Muscle of leg (tissue), 11 donors: Measurements from ENCODE around the gene ZC3H12C. TPM values are rescaled to one million over a fixed set of nuclear protein-coding genes. Genes with fewer than 3 reads are reported as not detected.
"Not testable (repeated sequence)": the region's sequence is repeated elsewhere in the genome, so short reads cannot be mapped to it uniquely, and the experiment has no call there.

Experiments
- DNase-seq: peaks from one replicate; pipeline ENCODE4 v3.0.0; 2013
- H3K27ac ChIP-seq: one replicate; pipeline ENCODE4 v1.5.1; 2013; ENCODE audit warnings: mild to moderate bottlenecking, low read length, control low read depth
- H3K27me3 ChIP-seq: one replicate; pipeline ENCODE4 v1.6.1; 2013; ENCODE audit warnings: low read length; ENCODE audit not compliant: control insufficient read depth, insufficient read depth
- H3K36me3 ChIP-seq: one replicate; pipeline ENCODE4 v1.6.1; 2013; ENCODE audit warnings: low read length; ENCODE audit not compliant: control insufficient read depth, insufficient read depth
- H3K4me1 ChIP-seq: one replicate; pipeline ENCODE4 v1.6.1; 2013; ENCODE audit warnings: low read length; ENCODE audit not compliant: control insufficient read depth, insufficient read depth
- H3K4me3 ChIP-seq: one replicate; pipeline ENCODE4 v1.5.1; 2013; ENCODE audit warnings: low read length, control low read depth
- H3K9me3 ChIP-seq: replicated peaks from 2 replicates; pipeline ENCODE4 v1.6.1; 2013; ENCODE audit warnings: low read depth, low read length; ENCODE audit not compliant: control insufficient read depth
- WGBS: methylation state at CpG from one replicate; pipeline ENCODE4 v1.1.5; 2013; ENCODE audit warnings: missing lambda C conversion rate; ENCODE audit not compliant: insufficient coverage; 5-methylcytosine and 5-hydroxymethylcytosine counted together
- polyA plus RNA-seq, 8 donors: library from polyadenylated mRNA; unstranded; fragments of 120-200 nt; gene quantifications; one replicate each; pipeline versions ENCODE4 v1.2.1 to v1.2.3, GENCODE V29; 2013; ENCODE audit warnings: inconsistent platforms in 1 of 8, low replicate concordance in 1 of 8; ENCODE audit not compliant: insufficient read length in 8 of 8, insufficient read depth in 1 of 8
- total RNA-seq: library from RNA; stranded (reverse); fragments of 120-200 nt; gene quantifications from one replicate; pipeline ENCODE4 v1.2.4, GENCODE V29; 2013

The ZC3H12C gene
- total and polyA plus RNA-seq, 9 donors, result 4.8 to 13.0 (median 8.0) TPM

GRCh38 chr11:110192604-110193282, 99.6 kb downstream of the ZC3H12C start:
- not testable (repeated sequence) for H3K36me3 ChIP-seq, H3K4me1 ChIP-seq, H3K27ac ChIP-seq, H3K9me3 ChIP-seq, DNase-seq, H3K4me3 ChIP-seq, H3K27me3 ChIP-seq
- WGBS, result no CpG with 5 or more reads among the region's 4 CpGs

DNA sequence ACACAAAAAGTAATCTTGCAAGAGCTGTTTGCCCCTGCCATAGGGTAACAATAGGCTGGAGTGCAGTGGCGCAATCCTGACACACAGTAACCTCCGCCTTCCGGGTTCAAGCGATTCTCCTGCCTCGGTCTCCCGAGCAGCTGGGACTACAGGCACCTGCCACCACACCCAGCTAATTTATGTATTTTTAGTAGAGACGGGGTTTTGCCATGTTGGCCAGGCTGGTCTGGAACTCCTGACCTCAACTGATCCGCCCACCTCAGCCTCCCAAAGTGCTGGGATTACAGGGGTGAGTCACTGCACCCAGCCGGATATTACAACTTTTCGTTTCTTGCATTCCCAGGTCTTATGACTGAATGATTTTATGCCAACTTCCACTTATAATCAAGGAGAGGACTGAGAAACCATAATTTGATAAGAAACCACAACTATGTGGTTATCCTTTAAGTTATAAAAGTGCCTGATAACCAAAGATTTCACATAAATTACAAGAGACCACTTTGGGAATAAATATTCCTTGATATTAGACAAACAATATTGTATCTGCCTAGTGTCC, 101.1 kb downstream of the ZC3H12C start:
- no CpG with 5 or more reads among the region's 10 CpGs for WGBS
- DNase-seq, H3K9me3 ChIP-seq, H3K27me3 ChIP-seq, H3K4me1 ChIP-seq, H3K4me3 ChIP-seq, H3K27ac ChIP-seq, H3K36me3 ChIP-seq: not testable (repeated sequence)

- no peaks in the 10 kb centered on the region for H3K36me3 ChIP-seq
- no peaks in the 10 kb centered on the region for H3K9me3 ChIP-seq
- H3K27me3 ChIP-seq, result no peaks in the 10 kb centered on the region
- H3K4me3 ChIP-seq, result no peak overlapping the region
- H3K4me1 ChIP-seq, result no peaks in the 10 kb centered on the region
- WGBS, result no CpG with 5 or more reads among the region's 5 CpGs
- DNase-seq, result no peak
- H3K27ac ChIP-seq, result no peak overlapping the region
Observed at GRCh38 chr11:110196241-110196754, 103.1 kb downstream of the ZC3H12C start.

DNA sequence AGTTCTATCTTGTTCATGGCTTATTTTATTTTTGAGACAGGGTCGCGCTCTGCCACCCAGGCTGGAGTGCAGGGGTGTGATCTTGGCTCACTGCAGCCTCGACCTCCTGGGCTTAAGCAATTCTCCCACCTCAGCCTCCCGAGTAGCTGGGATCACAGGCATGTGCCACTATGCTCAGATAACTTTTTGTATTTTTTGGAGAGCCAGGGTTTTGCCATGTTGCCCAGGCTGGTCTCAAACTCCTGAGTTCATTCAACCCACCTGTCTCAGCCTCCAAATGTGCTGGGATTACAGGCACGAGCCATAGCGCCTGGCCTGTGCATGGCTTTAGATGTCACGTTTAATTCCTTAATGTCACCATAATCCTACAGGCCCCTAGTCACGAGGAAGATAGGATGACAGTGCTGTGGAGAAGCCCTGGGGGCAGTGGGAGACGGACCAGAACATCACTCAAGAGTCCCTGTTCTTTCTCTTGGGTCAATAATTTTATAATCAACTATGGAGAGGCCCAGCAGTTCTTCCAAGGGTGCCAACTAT, 103.8 kb downstream of the ZC3H12C start:
- Histone ChIP-seq H3K9me3 (no peaks in the 10 kb centered on the region), H3K36me3 (no peaks in the 10 kb centered on the region), H3K4me3 (no peak overlapping the region), H3K4me1 (no peaks in the 10 kb centered on the region), H3K27ac (no peak overlapping the region), H3K27me3 (no peaks in the 10 kb centered on the region)
- 81% methylated on average over 4 of the region's 9 CpGs for WGBS
- DNase-seq, result no peak

GRCh38 chr11:110198031-110198729, 105.0 kb downstream of the ZC3H12C start:
- Histone ChIP-seq H3K27me3 (no peaks in the 10 kb centered on the region), H3K4me3 (no peak overlapping the region), H3K9me3 (no peaks in the 10 kb centered on the region), H3K27ac (no peak overlapping the region), H3K36me3 (no peaks in the 10 kb centered on the region), H3K4me1 (no peaks in the 10 kb centered on the region)
- no peak for DNase-seq
- 88% methylated on average over 6 of the region's 9 CpGs for WGBS

- no peaks in the 10 kb centered on the region for H3K27me3 ChIP-seq
- DNase-seq, result no peak
- H3K4me1 ChIP-seq, result no peaks in the 10 kb centered on the region
- no peaks in the 10 kb centered on the region for H3K9me3 ChIP-seq
- no peak overlapping the region for H3K4me3 ChIP-seq
- WGBS, result 50% methylated on average over 1 of the region's 4 CpGs
- H3K36me3 ChIP-seq, result no peaks in the 10 kb centered on the region
- H3K27ac ChIP-seq, result no peak overlapping the region
Observed at GRCh38 chr11:110199184-110199981, 106.2 kb downstream of the ZC3H12C start.

GRCh38 chr11:110200241-110200640, 107.0 kb downstream of the ZC3H12C start:
- H3K27me3 ChIP-seq, result no peaks in the 10 kb centered on the region
- H3K9me3 ChIP-seq, result no peaks in the 10 kb centered on the region
- no peaks in the 10 kb centered on the region for H3K4me1 ChIP-seq
- DNase-seq, result no peak
- H3K36me3 ChIP-seq, result no peaks in the 10 kb centered on the region
- WGBS, result 72% methylated on average over 2 of the region's 6 CpGs
- no peak overlapping the region for H3K4me3 ChIP-seq
- H3K27ac ChIP-seq, result no peak overlapping the region

- H3K27me3 ChIP-seq, result no peaks in the 10 kb centered on the region
- WGBS, result no CpG with 5 or more reads among the region's 10 CpGs
- H3K4me1 ChIP-seq, result no peaks in the 10 kb centered on the region
- H3K9me3 ChIP-seq, result no peaks in the 10 kb centered on the region
- H3K4me3 ChIP-seq, result no peak overlapping the region
- no peak for DNase-seq
- H3K27ac ChIP-seq, result no peak overlapping the region
- no peaks in the 10 kb centered on the region for H3K36me3 ChIP-seq
Observed at GRCh38 chr11:110200836-110201235, 107.6 kb downstream of the ZC3H12C start.

- Histone ChIP-seq H3K4me3 (no peak overlapping the region), H3K27ac (no peak overlapping the region), H3K36me3 (no peaks in the 10 kb centered on the region), H3K9me3 (no peaks in the 10 kb centered on the region), H3K4me1 (no peaks in the 10 kb centered on the region), H3K27me3 (no peaks in the 10 kb centered on the region)
- DNase-seq, result peak; percentile 74
- 52% methylated on average over 6 of the region's 6 CpGs for WGBS
Observed at GRCh38 chr11:110207123-110207522, 113.9 kb downstream of the ZC3H12C start.
